GM12875 (cell line): ENCODE results near the gene MILR1.

Experiments
- H3K4me3 ChIP-seq: one replicate; pipeline ENCODE4 v1.5.1; 2011; ENCODE audit warnings: low read depth, low read length, control low read depth
- TF ChIP-seq, protein P1 (sequence below): IDR thresholded peaks from 2 replicates; pipeline ENCODE4 v1.5.1; 2011; ENCODE audit warnings: low read depth, mild to moderate bottlenecking, control low read depth, inconsistent platforms, low read length, moderate library complexity, borderline replicate concordance; ENCODE audit not compliant: insufficient read depth

MILR1 gene

DNA sequence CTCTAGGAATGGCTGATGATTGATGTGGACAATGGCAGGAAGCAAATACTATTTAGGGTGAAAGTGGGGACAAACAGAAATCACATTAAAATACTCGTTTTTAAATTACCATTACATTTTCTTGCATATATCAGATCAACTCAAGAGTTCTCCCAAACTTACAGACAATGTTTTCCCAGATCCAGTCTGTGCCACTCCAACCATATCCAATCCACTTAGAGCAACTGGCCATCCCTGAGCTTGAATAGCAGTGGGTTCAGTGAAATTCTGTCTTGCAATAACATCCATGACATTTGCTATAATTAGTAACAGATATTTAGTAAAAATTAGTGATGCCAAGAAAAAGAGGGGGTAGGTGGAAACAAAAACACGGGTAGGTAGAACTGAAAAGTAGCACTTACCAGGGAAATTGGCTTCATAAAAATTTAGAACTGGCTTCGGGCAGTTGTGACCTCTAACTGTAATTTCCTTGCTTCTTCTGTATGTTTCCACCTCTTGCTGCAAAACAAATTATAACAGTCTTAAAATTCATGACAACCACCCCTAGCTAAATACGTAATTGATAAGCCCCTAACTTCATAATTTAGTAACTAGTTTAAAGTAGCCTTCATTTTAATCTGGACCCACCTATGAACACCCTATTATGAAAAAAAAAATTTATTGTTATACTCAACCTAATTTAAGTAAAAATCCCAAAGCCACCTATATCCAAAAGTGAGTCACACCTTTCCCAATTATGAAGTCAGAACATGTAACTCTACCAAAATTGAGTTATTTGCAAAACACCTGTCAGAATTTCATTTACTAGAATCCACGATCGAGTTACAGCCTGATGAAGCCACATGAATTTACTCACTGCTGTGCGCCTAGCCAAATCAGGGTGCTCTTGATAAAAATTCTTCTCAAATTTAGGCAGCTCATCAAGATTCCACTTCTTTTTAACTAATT, 55.2 kb downstream of the MILR1 start:
- TF ChIP-seq, protein P1, sequence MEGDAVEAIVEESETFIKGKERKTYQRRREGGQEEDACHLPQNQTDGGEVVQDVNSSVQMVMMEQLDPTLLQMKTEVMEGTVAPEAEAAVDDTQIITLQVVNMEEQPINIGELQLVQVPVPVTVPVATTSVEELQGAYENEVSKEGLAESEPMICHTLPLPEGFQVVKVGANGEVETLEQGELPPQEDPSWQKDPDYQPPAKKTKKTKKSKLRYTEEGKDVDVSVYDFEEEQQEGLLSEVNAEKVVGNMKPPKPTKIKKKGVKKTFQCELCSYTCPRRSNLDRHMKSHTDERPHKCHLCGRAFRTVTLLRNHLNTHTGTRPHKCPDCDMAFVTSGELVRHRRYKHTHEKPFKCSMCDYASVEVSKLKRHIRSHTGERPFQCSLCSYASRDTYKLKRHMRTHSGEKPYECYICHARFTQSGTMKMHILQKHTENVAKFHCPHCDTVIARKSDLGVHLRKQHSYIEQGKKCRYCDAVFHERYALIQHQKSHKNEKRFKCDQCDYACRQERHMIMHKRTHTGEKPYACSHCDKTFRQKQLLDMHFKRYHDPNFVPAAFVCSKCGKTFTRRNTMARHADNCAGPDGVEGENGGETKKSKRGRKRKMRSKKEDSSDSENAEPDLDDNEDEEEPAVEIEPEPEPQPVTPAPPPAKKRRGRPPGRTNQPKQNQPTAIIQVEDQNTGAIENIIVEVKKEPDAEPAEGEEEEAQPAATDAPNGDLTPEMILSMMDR = no peak
- peak overlapping the region; percentile 80 for H3K4me3 ChIP-seq

- peak overlapping the region; percentile 80 for H3K4me3 ChIP-seq
- TF ChIP-seq, protein P1 = no peak
Measured at GRCh38 chr17:64504769-64505339, 55.9 kb downstream of the MILR1 start.

GRCh38 chr17:64505340-64506200, 56.7 kb downstream of the MILR1 start:
- peak overlapping the region; percentile 80 for H3K4me3 ChIP-seq
- TF ChIP-seq, protein P1 = no peak

DNA sequence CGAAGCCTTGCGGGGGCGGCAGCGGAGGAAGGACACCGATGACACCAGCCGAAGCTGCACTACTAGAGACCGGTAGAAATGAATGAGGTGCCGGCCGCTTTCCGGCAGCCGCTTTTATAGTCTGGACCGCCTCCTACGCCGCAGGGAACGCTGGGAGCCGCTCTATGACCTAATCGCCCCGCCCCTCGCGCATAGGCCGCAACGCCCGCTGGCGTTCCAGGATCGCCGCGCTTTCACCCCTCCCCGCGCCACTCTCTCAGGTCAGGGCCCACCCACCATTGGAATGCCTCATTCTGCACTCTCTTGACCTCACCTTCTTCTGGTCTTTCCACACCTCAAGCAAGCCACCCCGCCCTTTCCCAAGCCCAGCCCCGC, 57.3 kb downstream of the MILR1 start, which contains the start of gene DDX5:
Gene DDX5, minus strand, starts transcription at position 89 of the 375 bp plus-strand sequence. CDS start 170 bp downstream, outside the sequence.
- H3K4me3 ChIP-seq = peak within 1 kb of the TSS; percentile 80
- TF ChIP-seq, protein P1 = no peak

- TF ChIP-seq, protein P1 = no peak
- H3K4me3 ChIP-seq = peak within 1 kb of the TSS; percentile 80
Measured at GRCh38 chr17:64506576-64507412, 57.9 kb downstream of the MILR1 start, which contains the start of gene CEP95. TSS of gene CEP95 (plus strand) at chr17:64506977. CDS start at chr17:64507098, 121 bp downstream.

DNA sequence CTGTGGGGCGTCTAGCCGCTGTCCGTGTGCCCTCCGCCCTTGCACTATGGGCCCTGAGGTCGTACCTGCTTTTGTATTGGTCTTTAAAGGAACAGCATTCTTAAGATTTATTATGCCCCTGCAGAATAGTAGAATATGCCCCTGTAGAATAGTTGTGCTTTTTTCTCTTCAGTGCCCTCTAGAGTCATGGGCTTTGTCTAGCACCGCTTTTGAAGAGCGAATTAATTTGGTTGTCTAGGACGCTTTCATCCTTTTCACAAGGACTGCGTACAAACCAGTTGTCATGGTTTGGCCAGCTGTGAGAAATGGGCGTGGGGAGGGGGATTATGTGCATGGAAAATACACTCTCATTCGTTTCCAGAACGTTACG, 58.5 kb downstream of the MILR1 start:
- H3K4me3 ChIP-seq = peak overlapping the region; percentile 80
- TF ChIP-seq, protein P1 = peak; percentile 42; the same call in 1 of the 2 replicates
